GM21360 (cell line): ENCODE data around the gene ARL15.
"Not testable (repeated sequence)": the region's sequence is repeated elsewhere in the genome, so short reads cannot be mapped to it uniquely, and the experiment has no call there.

Source experiments
- ATAC-seq: cut with Tn5 transposase; IDR thresholded peaks from one replicate; pipeline ENCODE4 v1.9.1; 2021; ENCODE audit warnings: mild to moderate bottlenecking, moderate library complexity; ENCODE audit not compliant: unreplicated experiment

The ARL15 gene

DNA sequence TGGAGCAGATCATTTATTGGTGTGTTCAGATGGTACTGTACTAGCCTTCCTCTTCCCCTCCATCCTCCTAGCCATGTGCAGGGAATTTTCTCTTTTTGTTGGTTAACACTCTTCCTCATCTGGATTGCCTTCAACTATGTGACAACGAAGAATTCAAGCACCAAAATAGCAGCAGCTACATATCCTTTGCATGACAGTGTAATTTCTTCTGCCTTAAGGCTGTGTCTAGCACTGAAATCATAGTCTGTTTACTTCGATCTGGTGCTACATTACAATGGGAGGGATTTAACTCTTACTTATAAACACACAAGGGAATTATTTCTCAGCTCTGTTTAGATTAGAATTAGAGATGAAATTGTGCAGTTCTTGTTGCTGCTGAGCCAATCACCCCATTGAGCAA lies 260.4 kb downstream of the ARL15 start:
- no peak for ATAC-seq

DNA sequence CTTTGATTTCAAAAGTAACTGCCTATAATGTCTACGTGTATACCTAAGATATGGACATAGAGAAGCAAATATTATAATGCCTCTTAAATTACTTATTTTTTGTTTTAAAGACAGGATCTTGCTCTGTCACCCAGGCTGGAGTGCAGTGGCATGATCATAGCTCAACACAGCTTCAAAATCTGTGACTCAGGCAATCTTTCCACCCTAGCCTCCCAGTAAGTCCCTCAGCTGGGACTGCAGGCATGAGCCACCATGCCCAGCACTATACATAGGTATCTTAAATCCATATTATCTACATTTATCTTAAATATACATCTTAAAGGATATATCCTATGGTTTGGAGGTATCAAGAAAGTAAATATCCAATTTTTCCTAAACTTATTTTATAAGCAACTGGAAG lies 261.2 kb downstream of the ARL15 start:
- ATAC-seq, result no peak

DNA sequence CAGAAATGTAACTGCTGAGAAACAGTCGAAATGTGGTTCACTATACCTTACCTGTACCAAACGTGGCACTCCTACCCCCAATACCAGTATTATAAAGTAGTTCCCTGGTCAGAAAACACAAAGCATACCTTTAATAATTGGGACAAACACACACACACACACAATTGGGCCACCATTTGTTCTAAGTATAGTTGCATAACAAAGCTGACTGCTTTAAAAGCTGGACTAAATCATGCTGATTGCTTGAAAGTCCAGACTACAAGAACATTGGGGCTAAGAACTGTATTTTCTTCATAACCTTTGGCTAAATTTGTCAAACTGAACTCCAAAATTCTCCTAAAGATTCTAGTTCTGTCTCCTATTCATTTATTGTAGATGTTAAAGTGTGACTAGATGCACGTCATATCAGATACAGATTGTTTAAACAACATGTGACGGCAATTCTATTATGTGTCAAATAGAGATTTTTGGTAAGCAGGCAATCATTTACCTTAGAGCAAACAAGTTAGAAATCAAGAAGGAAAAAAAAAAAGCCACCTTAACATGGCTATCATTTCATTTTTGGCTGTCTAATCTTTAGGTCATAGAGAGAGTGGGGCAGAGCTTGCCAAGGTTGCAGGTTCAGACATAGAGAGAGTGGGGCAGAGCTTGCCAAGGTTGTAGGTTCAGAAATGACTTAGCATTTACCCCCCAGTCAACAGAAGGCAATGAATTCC lies 265.1 kb downstream of the ARL15 start:
- no peak for ATAC-seq

DNA sequence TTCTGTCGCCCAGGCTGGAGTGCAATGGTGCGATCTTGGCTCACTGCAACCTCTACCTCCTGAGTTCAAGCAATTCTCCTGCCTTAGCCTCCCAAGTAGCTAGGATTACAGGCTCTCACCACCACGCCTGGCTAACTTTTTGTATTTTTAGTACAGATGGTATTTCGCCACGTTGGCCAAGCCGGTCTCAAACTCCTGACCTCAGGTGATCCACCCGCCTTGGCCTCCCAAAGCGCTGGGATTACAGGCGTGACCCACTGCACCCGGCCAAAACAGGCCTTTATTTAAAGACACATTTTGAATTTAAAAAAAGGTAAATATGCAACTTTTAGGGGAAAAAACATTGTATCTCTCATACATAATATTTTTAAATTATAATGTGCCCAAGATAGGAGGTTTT lies 266.1 kb downstream of the ARL15 start:
- ATAC-seq, result not testable (repeated sequence)

DNA sequence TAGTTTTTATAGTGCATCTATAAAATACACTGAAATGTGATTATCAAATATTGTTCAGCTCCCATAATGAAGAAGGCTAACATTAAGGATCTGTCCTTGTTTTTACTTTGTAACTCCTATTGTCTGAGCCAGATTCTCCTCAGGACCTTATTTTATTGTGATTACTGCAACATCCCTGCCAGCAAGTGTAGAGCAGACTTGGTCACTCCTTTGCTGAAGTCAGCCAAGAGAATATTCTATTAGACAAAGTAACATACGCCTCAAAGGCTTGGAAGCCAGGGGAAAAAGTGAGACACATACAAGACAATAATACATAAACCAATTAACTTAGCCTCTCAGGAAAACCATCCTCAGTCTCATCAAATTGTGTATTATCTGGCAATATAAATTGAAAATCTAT lies 269.6 kb downstream of the ARL15 start:
- ATAC-seq, result no peak

DNA sequence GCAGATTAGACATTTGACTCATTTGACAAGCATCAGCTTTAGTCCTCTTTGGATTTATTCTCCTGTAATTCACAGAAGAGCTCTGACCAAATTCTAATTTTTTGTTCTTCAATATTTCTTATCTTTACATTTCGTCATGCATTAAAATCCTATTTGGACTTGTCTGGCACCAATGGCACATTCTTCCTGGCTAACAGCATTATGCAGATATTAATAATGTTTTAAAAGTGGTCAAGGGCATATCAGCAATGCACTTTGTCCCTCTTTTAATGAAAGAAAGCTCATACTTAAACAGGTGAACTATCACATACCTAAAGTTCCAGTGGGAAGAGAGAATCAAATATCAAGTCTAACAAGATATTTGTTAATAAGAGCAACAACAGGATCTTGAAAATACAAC lies 270.4 kb downstream of the ARL15 start:
- ATAC-seq, result no peak

DNA sequence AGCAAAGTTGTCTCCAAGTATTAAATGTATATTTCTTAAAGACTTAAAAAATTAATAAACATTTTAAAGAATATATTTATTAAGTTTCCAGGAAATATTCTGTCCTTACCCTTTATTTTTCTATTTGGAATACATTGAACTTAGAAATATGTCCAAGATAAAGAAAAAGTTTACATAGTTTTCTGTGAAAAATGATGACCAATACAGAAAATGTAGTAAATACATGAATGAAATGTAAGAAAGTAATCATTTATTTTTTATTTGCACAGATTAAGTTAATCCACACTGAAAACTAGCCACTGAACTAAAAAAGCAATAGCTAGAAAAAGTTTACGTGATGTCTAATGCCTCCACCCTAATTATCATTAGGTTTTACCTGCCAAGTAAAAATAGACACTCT lies 273.2 kb downstream of the ARL15 start:
- no peak for ATAC-seq

DNA sequence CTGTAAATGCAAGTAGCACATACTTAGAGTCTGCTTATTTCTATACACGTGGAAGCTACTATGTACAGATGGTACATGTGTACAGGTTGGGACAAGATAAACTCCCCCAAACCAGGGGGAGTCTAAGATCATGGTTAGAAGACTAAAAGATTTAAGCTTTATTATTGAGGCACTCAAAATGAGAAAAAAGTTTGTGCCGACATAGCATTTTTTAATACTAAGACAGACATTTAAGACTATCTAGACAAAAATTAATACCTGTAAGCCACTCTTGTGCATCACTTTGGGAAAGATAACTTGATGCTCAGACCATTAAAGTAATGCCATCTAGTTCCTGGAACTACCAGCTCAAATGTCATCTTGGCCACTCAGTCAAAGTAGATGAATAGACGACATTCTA lies 279.4 kb downstream of the ARL15 start:
- no peak for ATAC-seq

DNA sequence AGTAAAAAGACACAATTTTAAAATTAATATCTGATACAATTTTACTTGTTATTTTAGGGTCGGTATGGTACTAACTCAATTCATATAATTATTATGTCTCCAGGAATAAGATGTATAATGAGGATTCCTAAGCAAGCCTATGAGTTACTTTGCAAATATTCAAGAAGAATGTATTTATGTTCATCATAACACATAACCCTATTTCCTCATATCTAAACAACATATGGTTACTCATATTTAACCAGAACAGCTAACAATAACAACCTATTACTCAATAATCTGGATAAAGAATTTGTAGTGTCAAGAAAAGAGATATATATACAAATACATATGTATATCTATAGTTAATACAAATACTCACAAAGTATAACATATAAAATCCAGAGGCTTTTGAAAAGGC lies 285.9 kb downstream of the ARL15 start:
- ATAC-seq, result no peak

DNA sequence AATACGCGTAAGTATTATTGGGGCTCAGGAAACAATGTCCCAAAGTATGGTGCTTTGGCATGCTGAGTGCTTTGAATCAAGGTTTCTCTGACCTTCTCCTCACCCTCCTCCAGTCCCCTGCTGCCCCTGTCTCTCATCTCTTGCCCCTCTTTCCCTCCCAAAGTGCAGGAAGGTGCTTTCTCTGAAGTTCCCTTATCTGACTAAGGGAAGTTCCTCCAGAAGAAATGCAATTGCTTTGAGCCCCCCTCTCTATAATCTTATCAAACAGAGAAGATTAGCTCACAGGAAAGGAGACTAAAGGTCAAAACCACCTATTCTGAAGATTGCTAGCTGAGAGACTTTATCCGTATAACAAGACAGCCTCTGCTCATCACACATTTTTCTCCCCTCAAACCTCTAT lies 288.1 kb downstream of the ARL15 start:
- no peak for ATAC-seq

DNA sequence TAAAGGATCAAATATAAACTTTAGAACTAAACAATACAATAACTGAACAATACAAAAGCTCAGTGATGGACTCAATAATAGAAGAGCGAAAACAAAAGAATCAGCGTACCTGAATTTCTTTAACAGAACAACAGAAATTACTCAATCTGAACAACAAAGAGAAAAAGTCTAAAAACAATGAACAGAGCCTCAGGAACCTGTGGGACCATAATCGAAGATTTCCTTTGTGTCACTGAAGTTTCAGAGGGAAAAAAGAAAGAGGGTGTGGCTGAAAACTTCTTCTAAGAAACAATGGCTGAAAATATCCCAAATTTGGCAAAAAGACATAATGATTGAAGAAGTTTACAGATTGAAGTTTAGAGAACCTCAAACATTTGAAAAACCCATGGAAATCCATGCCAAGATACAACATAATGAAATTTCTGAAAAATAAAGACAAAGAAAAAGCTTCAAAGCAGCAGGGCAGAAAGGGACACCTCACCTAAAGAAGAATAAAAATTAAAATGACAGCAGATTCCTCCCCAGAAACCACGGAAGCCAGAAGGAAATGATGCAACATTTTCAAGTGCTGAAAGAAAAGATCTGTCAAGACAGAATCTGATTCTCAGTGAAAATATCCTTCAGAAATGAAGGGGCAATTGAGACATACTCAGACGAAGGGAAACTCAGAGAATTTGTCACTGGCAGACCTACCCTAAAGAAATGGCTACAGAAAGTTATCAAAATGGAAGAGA lies 288.8 kb downstream of the ARL15 start:
- ATAC-seq, result no peak

DNA sequence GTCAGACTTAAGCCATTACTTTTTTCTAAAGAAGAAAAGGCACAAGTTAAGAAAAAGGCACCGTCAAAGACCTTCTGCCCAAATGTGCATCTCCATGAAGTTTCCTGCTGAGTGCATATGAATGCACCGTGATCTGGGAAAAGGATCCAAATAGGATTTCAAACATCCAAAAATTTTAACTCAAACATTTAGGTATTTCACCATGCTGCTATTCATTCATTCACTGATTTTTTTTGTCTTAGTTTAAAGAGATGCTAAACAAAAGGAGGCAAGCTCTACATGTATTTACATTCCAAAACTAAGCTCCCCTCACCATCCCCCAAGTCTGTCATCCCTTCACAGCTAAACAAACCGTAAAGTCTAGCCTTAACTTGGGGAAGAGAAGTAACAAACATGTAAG lies 291.9 kb downstream of the ARL15 start:
- ATAC-seq, result no peak

DNA sequence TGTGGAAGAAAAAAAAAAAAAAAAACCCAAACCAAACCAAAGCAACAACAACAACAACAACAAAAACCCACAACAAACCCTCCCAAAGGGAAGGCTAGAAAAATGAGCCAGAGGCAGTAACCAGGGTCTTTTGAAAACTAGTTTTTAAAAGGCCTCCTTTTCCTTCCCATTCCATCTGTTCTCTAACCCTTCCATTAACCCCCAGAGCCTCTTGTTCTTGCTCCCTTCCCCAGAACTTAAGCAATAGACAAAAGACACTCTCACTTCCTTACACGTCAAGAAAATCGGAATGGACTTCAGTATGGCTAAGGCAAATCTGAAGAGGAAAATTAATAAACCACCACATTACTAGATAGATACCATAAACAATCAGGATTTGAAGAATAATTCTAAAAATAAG lies 292.8 kb downstream of the ARL15 start:
- no peak for ATAC-seq

DNA sequence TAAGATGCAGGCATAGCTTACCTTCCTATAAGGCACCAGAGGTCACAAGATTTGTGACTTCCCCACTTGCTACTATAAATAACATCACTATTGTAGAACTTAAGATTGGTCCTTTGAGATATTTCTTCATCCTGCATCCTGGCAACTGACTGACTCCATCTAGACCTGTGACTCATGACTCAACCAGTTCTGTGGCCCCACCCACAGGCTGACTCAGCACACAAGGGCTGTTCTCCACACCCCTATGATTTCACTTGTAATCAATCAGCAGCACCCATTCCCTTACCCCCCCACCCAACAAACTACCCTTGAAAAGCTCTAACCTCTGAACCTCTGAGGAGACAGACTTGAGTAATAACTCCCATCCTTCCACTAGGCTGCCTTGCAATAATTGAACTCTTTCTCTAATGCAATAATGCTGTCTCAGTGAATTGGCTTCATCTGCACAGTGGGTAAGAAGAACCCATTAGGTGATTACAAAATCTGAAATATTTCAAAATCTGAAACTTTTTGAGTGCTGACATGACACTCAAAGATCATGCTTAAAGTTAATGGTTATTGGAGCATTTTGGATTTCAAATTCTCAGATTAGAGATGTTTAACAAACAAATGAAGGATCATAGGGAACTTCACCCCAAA lies 296.7 kb downstream of the ARL15 start:
- ATAC-seq, result no peak

DNA sequence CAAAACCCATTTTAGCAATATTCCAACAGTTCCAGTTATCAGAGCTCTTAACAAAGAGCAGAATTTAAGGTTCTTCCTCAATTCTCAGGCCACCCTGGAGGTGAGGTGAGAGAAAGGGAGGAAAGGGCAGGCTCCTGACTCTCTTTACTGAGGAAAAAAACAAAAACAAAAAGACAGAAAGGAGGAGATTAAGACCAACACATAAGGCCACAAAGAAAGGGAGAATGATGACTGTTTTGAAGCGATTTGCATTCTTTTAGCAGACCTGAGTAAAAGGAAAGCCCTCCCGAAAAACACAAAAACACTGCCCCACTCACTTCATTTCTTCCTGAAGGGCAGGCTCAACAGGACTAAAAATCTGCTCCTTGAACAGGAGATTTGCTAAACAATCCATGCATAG lies 300.5 kb downstream of the ARL15 start:
- ATAC-seq, result no peak

DNA sequence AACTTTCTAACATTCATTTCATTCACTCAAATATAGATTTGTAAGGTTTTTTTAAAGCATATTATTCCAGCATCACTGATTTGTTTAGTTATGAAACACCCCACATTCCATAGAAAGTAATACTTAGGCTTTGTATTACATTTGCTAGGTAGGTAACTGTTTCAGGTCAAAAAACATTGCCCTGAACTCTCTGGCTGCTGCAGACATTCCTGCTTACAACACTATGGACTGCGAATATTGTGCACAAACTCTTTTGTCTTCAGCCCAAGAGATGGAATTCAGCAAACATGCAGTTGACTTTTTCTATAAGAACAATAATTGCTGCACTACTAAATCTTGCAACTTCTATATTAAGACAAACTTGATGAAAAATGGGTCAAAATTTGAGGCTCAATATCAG lies 301.0 kb downstream of the ARL15 start:
- no peak for ATAC-seq

DNA sequence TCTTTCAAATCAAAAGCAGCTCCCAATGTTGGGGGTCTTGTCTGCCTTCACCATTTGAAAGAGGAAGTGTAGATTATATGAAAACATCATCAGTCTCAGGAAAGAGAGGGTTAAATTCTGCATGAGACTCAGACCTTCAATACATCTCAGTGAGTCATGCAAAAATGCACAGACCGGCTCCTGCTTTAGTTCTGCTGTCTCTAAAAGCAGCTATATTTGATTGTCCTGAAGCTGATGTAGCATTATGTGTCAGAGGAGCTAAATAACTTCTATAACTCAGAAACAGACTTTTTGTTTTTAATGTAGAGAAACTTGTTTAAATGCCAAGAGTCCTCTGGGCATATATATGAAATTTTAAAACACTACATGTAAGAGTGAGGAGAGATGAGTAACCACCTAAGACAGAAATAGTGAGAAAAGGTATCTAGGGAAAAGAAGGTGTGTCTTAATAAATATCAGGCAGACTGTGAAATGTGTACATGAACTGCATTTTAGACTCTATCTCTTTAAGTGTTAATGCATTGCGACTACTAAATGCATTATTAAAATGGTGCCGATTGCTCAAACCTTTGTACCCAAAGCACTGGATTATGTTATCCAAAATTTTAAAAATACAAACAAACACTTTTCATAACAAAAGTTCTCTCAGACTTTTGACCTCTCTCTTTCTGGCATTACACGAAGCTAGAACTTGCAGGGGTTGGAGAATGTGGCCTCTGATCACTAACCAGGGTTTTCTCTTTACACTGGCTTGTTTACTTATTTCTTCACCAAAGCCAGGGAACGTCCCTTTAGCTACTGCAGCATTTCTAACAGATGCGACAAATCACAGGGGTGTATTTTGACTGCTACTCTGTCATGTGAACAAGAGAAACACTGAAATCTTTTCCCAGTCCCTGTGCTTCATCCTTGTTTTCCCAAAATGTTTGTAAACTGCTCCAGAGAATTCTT lies 302.3 kb downstream of the ARL15 start:
- ATAC-seq, result no peak

DNA sequence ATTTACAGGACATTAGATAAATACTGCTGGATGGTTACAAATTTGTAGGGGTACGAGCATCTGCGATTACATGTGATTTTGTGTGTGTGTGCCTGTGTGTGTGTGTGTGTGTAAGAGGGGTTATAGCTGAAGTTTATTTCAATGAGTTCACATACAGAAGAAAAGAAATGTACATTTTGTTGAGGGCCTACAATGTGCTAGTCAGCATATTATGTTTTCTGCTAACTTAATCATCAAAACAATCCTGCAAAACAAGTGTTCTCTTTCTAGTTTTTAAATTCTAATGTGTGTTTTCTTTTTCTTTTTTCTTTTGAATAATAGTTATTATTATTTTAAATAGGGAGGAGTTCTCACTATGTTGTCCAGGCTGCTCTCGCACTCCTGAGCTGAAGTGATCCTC lies 305.7 kb downstream of the ARL15 start:
- no peak for ATAC-seq

DNA sequence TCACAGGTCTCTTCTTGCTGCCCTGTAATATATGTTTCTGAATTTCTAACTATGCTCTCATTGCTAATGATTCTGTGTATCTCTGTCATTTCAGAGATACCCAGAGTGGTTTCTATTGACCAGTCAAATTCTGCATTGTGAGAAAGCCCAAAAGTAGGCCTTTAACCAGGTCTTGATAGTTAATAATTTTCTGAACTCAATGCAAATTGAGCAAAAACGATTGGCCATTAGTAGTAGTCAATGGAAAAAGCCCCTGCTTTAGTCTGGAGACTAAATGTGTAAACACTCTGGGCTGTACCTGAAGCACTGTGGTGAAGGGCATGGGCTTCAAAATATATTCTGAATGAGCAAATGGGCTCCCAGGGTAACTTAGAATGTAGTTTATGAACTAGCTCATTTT lies 307.6 kb downstream of the ARL15 start:
- ATAC-seq, result no peak

DNA sequence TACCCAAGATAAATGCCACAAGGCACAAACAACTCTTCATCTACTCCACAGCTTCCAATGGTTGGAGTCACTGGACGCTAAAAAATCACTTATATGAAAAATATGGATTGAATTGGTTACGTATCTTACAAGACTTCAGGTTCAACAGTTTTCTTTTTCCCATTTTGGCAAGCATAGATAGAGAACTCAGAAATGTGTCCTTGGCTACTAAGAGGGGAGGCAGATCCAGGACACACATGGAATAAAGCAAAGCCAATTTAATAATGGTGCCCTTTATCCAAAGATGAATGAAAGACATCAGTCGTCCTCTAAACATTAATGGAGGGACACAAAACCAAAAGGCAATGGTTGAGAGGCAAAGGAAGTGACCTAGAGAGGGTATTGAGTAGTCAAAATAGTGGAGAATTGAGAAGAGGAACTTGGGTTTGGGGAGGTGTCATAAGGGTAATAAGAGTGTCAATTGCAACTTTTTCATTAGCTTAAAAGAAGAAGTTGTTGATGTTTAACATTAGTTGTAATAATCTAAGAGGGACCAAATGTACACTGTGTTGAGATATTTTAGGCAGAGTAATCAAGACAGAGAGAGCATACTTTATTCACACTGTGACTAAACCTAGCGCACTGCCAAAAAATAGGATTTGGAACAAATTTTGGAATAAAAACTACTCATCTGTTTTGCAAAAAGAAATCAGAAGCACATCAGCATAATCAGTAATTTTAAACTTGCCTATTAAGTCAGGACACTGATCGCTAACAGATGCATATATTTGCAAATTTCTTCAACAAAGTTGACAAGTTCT lies 308.2 kb downstream of the ARL15 start:
- ATAC-seq, result no peak
